ENCODE measurements around the gene PIEZO2.

DNA sequence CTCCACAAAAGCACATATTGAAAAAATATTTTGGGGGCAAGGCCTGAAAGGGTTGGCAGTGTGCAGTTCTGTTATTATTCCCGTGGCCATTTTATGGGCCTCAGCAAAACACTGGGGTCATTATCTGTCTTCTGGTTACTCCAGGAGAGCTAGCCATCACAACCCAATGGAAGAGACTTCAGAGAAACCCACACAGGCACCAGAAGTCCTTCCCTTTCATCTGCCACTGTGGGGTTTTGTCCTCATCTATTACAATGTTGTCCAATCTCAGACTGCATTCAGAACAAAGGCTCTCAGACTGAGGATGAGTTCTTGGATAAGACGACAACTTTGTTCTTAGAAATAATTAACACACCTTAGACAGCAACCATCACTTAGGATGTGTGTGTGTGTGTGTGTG is 98.4 kb downstream of the PIEZO2 start:
- TF ChIP-seq SUZ12 (IDR thresholded peaks at IDR 0.05; ENCODE audit: extremely low read depth, insufficient read depth, insufficient read length) (no peak), ZNF274 (IDR thresholded peaks at IDR 0.05; ENCODE audit: low read depth, low read length) (no peak), YY1 (IDR thresholded peaks at IDR 0.05; ENCODE audit: insufficient read depth, insufficient read length) (no peak)

All from NT2/D1 (cell line).